ENCODE measurements around the gene B3GNT2. TPM values are rescaled to one million over a fixed set of nuclear protein-coding genes. Genes with fewer than 3 reads are reported as not detected.
"Not testable (repeated sequence)": the region's sequence is repeated elsewhere in the genome, so short reads cannot be mapped to it uniquely, and the experiment has no call there.

B3GNT2 gene, protein sequence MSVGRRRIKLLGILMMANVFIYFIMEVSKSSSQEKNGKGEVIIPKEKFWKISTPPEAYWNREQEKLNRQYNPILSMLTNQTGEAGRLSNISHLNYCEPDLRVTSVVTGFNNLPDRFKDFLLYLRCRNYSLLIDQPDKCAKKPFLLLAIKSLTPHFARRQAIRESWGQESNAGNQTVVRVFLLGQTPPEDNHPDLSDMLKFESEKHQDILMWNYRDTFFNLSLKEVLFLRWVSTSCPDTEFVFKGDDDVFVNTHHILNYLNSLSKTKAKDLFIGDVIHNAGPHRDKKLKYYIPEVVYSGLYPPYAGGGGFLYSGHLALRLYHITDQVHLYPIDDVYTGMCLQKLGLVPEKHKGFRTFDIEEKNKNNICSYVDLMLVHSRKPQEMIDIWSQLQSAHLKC
- total RNA-seq (2014; rRNA removed; shearing (Covaris generic)), result 13.6 and 15.8 TPM in 2 replicates

GRCh38 chr2:62195421-62196277, at the start of gene B3GNT2:
TSS of gene B3GNT2 (plus strand) at chr2:62196115. CDS start at chr2:62222221, 26,106 bp downstream.
- Histone ChIP-seq H3K36me3 (no peaks in the 10 kb centered on the region), H3K4me3 (peak within 1 kb of the TSS; percentile 99), H3K9me3 (replicated peaks) (no peaks in the 10 kb centered on the region), H3K4me1 (no peaks in the 10 kb centered on the region), H3K27me3 (no peaks in the 10 kb centered on the region), H3K27ac (peak within 1 kb of the TSS; percentile 31; the same call in 1 of the 2 replicates)
- DNase-seq, result peak; percentile 79 to 87

DNA sequence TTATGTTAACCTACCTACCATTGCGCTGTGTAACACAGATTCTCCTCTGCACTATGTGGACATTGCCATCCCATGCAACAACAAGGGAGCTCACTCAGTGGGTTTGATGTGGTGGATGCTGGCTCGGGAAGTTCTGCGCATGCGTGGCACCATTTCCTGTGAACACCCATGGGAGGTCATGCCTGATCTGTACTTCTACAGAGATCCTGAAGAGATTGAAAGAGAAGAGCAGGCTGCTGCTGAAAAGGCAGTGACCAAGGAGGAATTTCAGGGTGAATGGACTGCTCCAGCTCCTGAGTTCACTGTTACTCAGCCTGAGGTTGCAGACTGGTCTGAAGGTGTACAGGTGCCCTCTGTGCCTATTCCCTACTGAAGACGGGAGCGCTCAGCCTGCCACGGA, 49.1 kb upstream of the B3GNT2 start:
- DNase-seq; H3K9me3 ChIP-seq (replicated peaks); H3K36me3 ChIP-seq; H3K4me3 ChIP-seq; H3K27ac ChIP-seq; H3K4me1 ChIP-seq; H3K27me3 ChIP-seq: not testable (repeated sequence)

GRCh38 chr2:62147610-62148301, 48.2 kb upstream of the B3GNT2 start:
- Histone ChIP-seq H3K9me3 (replicated peaks) (no peaks in the 10 kb centered on the region), H3K27ac (no peak overlapping the region), H3K4me1 (no peaks in the 10 kb centered on the region), H3K4me3 (no peak overlapping the region), H3K36me3 (no peaks in the 10 kb centered on the region), H3K27me3 (no peaks in the 10 kb centered on the region)
- no peak for DNase-seq

DNA sequence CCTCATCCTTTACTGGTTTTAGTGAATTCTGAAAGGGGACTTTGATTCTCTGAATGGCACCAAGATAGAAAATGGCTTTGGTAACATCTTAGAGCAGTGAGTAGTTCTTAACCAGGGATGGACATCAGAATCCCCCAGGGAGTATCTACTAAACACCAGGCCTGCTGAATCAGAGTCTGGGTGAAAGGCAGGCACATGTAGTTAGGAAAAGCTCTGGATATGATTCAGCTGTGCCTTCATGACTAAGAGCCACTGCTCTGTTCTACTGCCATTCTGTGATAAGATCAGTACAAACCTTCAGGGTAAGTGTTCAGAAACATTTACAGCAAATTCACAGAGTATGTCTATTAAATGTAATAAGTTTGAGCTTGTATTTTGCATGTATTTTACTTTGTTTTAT, 46.2 kb upstream of the B3GNT2 start:
- Histone ChIP-seq H3K4me3 (no peak overlapping the region), H3K27ac (no peak overlapping the region)
- no peak for DNase-seq

DNA sequence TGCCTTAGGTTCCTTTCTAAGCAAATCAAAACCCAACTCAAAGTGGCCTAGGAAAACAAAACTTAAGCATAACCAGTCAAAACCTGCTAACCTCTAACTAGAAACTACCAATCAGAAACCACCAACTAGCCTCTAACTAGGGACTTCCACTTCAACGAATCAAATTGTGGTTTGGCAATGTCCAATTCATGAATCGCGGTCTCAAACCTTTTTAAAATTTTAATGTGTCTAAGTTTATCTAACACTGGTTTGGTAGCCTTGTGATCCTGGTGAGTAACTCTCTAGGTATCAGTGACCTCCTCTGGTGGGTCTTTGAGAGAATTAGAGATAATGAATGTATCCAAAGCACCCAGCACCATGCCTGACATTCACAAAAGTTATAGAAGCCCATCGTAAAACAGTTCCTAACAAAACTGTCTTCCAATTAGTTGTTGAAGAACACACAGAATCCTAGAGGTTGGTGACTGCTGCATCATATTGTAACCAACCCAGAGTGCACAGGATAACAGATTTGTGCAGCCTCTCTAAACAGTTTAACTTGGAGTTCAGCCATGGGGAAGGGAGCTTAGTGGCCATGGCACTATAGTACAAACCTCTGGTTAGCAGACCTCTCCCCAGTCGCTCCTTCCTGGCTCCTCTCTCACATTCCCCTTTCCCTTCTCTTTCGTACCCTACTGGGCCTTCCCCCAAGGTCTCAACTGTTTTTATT, 45.2 kb upstream of the B3GNT2 start:
- H3K4me1 ChIP-seq, result no peaks in the 10 kb centered on the region
- H3K36me3 ChIP-seq, result no peaks in the 10 kb centered on the region
- no peak overlapping the region for H3K27ac ChIP-seq
- no peaks in the 10 kb centered on the region for H3K27me3 ChIP-seq
- H3K9me3 ChIP-seq (replicated peaks), result peaks cover 6% of the 10 kb centered on the region; the same call in 1 of the 2 replicates
- no peak overlapping the region for H3K4me3 ChIP-seq
- DNase-seq, result no peak

More for the DNA sequence above, 46.2 kb upstream of the B3GNT2 start:
- Histone ChIP-seq H3K27me3 (no peaks in the 10 kb centered on the region), H3K4me1 (no peaks in the 10 kb centered on the region), H3K36me3 (no peaks in the 10 kb centered on the region), H3K9me3 (replicated peaks) (no peaks in the 10 kb centered on the region)

DNA sequence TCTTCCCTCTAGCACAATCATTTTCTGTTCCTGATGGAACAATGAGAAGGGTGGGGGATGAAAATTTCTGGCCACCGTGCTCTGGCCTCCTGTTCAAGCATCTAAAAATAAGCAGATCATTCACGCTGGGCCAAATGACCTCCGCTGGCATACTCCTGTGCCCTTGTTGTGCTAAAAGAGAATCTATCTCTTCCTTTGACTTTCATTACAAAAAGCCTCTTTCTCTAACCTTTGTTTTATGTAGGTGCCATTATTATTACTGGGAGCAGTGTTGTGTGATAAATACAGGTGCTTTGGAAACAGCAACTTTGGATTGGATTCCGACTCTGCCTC, 44.6 kb upstream of the B3GNT2 start:
- H3K27ac ChIP-seq, result no peak overlapping the region
- no peaks in the 10 kb centered on the region for H3K27me3 ChIP-seq
- peaks cover 6% of the 10 kb centered on the region; the same call in 1 of the 2 replicates for H3K9me3 ChIP-seq (replicated peaks)
- no peak overlapping the region for H3K4me3 ChIP-seq
- no peaks in the 10 kb centered on the region for H3K4me1 ChIP-seq
- DNase-seq, result no peak
- H3K36me3 ChIP-seq, result no peaks in the 10 kb centered on the region

DNA sequence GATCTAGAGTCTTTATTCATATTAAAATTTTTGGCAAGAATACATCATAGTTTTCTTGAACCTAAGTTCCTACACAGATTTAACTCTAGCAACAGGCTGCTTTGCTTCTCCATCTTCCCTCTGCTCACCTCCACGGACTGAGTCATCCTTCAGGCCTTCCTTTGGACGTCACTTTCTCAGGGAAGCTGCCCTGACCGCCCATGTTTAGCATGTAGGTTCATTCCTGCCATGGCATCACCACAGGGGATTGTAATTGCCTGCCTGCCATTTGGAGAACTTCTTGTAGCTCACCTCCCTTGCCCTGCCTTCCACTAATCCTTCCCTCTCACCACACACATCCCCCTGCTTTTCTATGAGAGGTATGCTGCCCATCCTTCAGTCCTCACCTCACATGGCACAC, 43.9 kb upstream of the B3GNT2 start:
- Histone ChIP-seq H3K27me3 (no peaks in the 10 kb centered on the region), H3K9me3 (replicated peaks) (peaks cover 6% of the 10 kb centered on the region; the same call in 1 of the 2 replicates), H3K36me3 (no peaks in the 10 kb centered on the region), H3K4me3 (no peak overlapping the region), H3K27ac (no peak overlapping the region), H3K4me1 (no peaks in the 10 kb centered on the region)
- DNase-seq, result no peak

GRCh38 chr2:62156861-62157496, 38.9 kb upstream of the B3GNT2 start:
- H3K4me3 ChIP-seq, result no peak overlapping the region
- no peak overlapping the region for H3K27ac ChIP-seq
- peaks cover 6% of the 10 kb centered on the region; the same call in 1 of the 2 replicates for H3K9me3 ChIP-seq (replicated peaks)
- H3K4me1 ChIP-seq, result no peaks in the 10 kb centered on the region
- no peaks in the 10 kb centered on the region for H3K27me3 ChIP-seq
- no peak for DNase-seq
- no peaks in the 10 kb centered on the region for H3K36me3 ChIP-seq

GRCh38 chr2:62158444-62159121, 37.3 kb upstream of the B3GNT2 start:
- no peaks in the 10 kb centered on the region for H3K27me3 ChIP-seq
- no peaks in the 10 kb centered on the region for H3K36me3 ChIP-seq
- H3K4me3 ChIP-seq, result no peak overlapping the region
- DNase-seq, result no peak
- H3K4me1 ChIP-seq, result no peaks in the 10 kb centered on the region
- H3K27ac ChIP-seq, result no peak overlapping the region
- H3K9me3 ChIP-seq (replicated peaks), result peaks cover 6% of the 10 kb centered on the region; the same call in 1 of the 2 replicates

- not testable (repeated sequence) for H3K27me3 ChIP-seq; H3K9me3 ChIP-seq (replicated peaks); H3K36me3 ChIP-seq; H3K4me1 ChIP-seq; H3K27ac ChIP-seq; DNase-seq; H3K4me3 ChIP-seq
Observed at GRCh38 chr2:62160691-62161090, 35.2 kb upstream of the B3GNT2 start.

GRCh38 chr2:62163106-62163831, 32.6 kb upstream of the B3GNT2 start:
- H3K27ac ChIP-seq, result no peak overlapping the region
- no peak for DNase-seq
- H3K9me3 ChIP-seq (replicated peaks), result no peaks in the 10 kb centered on the region
- H3K27me3 ChIP-seq, result no peaks in the 10 kb centered on the region
- no peaks in the 10 kb centered on the region for H3K36me3 ChIP-seq
- no peaks in the 10 kb centered on the region for H3K4me1 ChIP-seq
- H3K4me3 ChIP-seq, result no peak overlapping the region

- DNase-seq, result no peak
- Histone ChIP-seq H3K27ac (no peak overlapping the region), H3K4me3 (no peak overlapping the region), H3K27me3 (no peaks in the 10 kb centered on the region), H3K36me3 (no peaks in the 10 kb centered on the region), H3K4me1 (no peaks in the 10 kb centered on the region), H3K9me3 (replicated peaks) (no peaks in the 10 kb centered on the region)
Observed at GRCh38 chr2:62163834-62164233, 32.1 kb upstream of the B3GNT2 start.

DNA sequence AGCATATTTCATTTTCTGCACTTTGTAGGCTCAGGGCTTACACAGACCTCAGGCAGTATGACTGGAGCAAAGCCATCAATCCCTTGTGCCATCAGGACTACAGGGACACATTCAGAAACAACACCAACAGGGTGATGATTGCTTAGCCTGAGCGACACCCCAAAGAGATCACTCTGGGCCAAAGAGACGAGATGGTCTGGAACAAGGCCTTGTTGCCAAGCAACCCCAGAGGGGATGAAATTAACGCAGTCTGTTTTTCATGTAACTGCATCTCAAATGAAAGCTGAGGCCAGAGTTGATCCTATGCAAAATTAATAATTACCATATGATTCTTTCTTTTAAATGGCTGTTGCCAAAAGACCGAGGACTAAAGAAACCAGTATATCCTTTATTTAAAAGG, 20.2 kb upstream of the B3GNT2 start:
- no peak for DNase-seq
- Histone ChIP-seq H3K27me3 (0 out of 2 replicates have a peak, but pooled peaks cover 5% of the 10 kb centered on the region), H3K4me3 (no peak overlapping the region), H3K27ac (no peak overlapping the region), H3K4me1 (peaks cover 8% of the 10 kb centered on the region; the same call in 1 of the 2 replicates), H3K9me3 (replicated peaks) (no peaks in the 10 kb centered on the region), H3K36me3 (no peaks in the 10 kb centered on the region)
